HG02970 (cell line): Measurements from ENCODE around the gene NDUFB5.

Experiments used
- ATAC-seq: cut with Tn5 transposase; IDR thresholded peaks from one replicate; pipeline ENCODE4 v1.9.1; 2021; ENCODE audit warnings: mild to moderate bottlenecking, moderate library complexity, moderate number of reproducible peaks; ENCODE audit not compliant: unreplicated experiment, low FRiP score

The NDUFB5 gene

GRCh38 chr3:179604321-179605078 lies at the start of gene NDUFB5, which contains the start of gene MRPL47:
NDUFB5 (plus strand) TSS chr3:179604794; CDS start chr3:179604816, 22 bp downstream.
MRPL47 (minus strand) TSS chr3:179604638; CDS start chr3:179604624, 14 bp downstream.
- ATAC-seq, result peak; percentile 99

GRCh38 chr3:179558742-179559364 lies 45.7 kb upstream of the NDUFB5 start:
- no peak for ATAC-seq

DNA sequence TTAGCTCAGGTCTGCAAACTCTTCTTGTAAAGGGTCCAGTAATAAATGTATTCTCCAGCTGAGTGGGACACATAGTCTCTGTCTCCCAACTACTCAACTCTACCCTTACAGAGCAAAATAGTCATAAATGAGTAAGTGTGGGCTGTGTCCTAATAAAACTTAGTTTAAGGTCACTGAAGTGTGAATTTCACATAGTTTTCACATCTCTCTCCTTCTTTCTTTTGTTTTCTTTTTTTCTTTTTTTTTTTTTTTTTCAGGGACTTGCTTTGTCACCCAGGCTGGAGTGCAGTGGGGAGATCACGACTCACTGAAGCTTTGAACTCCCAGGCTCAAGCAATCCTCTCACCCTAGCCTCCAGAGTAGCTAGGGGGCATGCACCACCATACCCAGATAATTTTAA lies 43.8 kb upstream of the NDUFB5 start:
- ATAC-seq, result no peak

GRCh38 chr3:179562591-179563270 lies 41.9 kb upstream of the NDUFB5 start, which contains the start of gene ACTL6A:
ACTL6A (plus strand) TSS chr3:179562926; CDS start chr3:179563093, 167 bp downstream.
- peak; percentile 98 for ATAC-seq

DNA sequence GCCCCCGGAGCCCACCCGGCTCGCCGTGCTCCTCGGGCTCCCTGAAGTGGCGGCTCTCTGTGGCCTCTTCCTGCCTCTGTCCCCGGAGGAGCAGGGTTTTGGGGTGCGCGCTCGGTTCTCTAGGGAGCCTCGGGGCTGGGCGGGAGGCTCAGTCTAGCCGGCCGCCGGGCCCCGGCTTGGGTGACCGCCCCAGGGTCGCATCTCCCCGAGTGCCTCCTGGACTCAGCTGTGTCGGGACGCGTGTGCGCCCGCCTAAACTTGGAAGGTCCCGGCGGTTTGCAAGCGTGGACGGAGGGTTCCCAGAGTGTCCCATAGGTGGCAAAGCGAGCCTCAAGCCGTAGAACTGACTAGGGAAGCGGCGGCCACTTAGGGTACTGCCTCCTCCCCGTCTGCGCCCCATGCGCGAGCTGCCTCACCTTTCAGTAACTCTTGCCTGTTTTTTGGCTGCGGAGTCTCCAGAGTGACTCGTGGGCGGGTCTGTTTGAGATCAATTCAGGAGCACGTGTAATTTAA lies 41.3 kb upstream of the NDUFB5 start:
- peak; percentile 43 for ATAC-seq

DNA sequence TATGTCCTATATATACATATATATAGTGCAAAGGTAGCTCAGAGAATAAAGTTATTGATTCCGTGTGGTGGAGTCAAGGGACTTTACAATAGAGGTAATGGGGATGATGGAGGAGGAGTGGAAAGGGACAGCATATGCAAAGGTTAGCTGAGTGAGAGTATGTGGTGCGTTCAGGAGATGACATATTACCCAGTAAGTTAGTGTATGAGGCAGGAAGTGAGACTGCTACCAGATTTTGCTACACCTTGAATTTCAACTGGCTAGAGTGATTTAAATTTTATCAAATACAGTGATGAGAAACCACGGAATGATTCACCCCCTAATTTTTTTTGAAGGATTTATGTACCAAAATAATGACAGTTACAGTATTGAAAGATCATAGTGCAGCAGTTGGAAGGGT lies 39.1 kb upstream of the NDUFB5 start:
- no peak for ATAC-seq

DNA sequence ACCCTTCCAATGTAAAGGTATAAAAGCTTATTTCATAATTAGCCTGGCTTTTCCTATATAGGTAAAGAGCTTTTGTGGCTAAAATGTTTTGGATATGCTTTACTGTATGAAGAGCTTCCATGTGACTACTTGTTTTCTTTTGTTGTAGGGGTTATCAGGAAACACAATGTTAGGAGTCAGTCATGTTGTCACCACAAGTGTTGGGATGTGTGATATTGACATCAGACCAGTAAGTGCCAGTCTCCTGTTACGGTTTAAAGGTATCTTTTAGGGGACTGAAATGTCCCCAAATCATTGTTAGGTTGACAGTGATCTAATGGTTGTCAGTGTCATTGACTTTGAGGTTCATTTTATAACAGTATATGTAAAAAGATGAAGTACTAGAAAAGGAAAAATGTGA lies 23.6 kb upstream of the NDUFB5 start:
- no peak for ATAC-seq

- no peak for ATAC-seq
Measured at GRCh38 chr3:179589143-179589542, 15.5 kb upstream of the NDUFB5 start.

- ATAC-seq, result no peak
Measured at GRCh38 chr3:179590669-179591068, 13.9 kb upstream of the NDUFB5 start.

GRCh38 chr3:179591313-179591712 lies 13.3 kb upstream of the NDUFB5 start:
- no peak for ATAC-seq

DNA sequence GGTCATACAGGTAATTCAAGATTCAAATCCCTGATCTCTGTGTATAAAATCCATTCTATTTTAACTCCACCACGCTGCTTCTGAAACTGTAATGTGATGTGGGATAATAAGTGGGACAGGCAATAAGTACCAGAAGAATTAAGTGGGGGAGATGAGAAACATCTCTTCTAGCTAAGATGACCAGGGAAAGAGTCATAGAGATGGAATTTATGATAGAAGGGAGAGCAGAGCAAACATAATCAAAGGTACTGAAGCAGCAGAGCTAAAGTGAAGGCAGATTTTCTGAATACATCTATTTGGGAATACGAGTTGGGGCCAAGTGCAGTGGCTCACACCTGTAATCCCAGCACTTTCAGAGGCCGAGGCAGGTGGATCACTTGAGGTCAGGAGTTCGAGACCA lies 5.1 kb upstream of the NDUFB5 start:
- ATAC-seq, result no peak

- ATAC-seq, result no peak
Measured at GRCh38 chr3:179603321-179603720, 1.3 kb upstream of the NDUFB5 start.

GRCh38 chr3:179603831-179604230 lies 763 bp upstream of the NDUFB5 start:
- no peak for ATAC-seq

GRCh38 chr3:179606534-179607085 lies 2.0 kb downstream of the NDUFB5 start:
- ATAC-seq, result no peak

DNA sequence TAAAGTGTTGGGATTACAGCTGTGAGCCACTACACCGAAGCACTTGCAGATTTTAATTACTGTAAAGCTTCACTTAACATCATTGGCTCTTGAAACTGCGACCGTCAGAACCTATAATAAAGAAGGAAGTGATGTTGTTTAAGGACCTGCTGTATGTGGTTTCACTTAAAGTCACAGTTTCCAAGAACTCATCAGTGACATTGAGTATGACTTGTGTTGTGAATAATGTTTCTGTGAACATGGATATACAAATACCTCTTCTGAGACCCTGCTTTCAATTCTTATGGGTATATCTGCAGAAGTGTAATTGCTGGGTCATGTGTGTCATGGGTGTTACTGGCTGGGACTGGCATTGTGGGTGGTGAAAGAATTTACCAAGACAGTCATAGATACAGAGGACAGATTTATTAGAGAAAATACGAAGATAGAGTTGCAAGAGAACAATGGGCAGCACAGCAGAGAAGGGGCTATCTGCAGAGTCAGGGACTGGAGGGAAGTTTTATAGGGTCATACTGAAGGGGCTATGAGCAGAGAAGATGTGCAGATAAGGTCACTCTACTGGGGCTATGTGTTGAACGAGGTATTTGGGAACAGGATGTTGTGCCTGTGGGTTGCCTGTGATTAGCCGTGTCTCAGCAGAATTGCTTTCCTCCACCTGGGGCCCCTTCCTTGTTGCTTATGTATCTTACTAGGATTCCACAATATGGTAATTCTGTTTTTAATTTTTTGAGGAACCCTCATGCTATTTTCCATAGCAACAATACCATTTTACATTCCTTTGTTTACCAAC lies 4.5 kb downstream of the NDUFB5 start:
- peak; percentile 36 for ATAC-seq

DNA sequence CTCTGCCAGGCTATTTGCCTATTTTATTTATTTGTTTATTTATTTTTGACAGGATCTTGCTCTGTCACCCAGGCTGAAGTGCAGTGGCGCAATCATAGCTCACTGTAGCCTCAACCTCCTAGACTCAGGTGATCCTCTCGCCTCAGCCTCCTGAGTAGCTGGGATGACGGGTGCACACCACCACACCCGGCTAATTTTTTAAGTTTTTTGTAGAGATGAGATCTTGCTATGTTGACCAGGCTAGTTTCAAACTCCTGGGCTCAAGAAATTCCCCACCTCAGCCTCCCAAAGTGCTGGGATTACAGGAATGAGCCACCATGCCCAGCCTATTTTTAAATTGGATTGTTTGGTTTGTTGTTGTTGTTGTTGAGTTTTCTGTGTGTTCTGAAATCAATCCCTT lies 5.5 kb downstream of the NDUFB5 start:
- ATAC-seq, result no peak

GRCh38 chr3:179613807-179614206 lies 9.2 kb downstream of the NDUFB5 start:
- ATAC-seq, result no peak

GRCh38 chr3:179615458-179616173 lies 11.0 kb downstream of the NDUFB5 start:
- no peak for ATAC-seq

DNA sequence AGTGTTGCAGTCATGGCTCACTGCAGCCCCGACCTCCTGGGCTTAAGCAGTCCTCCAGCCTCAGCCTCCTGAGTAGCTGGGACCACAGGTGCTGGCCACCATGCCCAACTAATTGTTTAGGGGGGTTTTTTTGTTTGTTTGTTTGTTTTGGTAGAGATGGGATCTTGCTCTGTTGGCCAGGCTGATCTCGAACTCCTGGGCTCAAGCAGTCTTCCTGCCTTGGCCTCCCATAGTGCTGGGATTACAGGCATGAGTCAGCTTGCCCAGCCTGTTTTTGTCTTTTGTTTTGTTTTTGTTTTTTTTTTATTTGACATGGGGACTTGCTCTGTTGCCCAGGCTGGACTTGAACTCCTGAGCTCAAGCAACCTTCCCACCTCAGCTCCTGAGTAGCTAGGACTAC lies 17.4 kb downstream of the NDUFB5 start:
- no peak for ATAC-seq
